ENCODE data around the gene GTF2B. TPM values are rescaled to one million over a fixed set of nuclear protein-coding genes. Genes with fewer than 3 reads are reported as not detected.
"Not testable (repeated sequence)": the region's sequence is repeated elsewhere in the genome, so short reads cannot be mapped to it uniquely, and the experiment has no call there.

Gene GTF2B
- total and polyA plus RNA-seq, 9 donors: 32.1 to 60.8 (median 40.6) TPM

DNA sequence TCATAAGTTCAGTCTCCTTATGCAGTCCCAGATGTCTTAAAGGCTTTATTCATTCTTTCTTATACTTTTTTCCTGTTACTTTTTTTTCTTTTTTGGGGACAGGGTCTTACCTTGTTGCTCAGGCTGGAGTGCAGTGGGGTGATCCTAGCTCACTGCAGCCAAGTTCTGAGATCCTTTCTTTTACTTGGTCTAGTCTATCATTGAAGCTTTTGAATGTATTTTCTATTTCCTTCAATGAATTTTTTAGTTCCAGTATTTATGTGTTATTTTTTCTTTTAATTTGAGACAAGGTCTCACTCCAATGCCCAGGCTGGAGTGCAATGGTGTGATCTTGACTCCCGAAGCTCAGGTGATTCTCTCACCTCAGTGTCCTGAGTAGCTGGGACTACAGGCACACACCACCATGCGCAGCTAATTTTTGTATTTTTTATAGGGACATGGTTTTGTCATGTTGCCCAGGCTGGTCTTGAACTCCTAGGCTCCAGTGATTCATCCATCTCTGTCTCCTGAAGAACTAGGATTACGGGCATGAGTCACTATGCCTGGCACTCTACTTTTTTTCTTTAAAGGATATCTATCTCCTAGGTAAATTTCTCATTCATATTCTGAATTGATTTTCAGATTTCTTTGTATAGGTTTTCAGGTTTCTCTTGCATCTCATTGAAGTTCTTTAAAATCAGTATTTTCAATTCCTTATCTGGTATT is 26.1 kb upstream of the GTF2B start:
- DNase-seq: no peak
- Histone ChIP-seq H3K27ac (ENCODE audit: low read length) (no peak overlapping the region), H3K9me3 (replicated peaks; ENCODE audit: control insufficient read depth, low read depth, low read length) (peaks cover 17% of the 10 kb centered on the region), H3K4me3 (ENCODE audit: low read length) (no peak overlapping the region), H3K4me1 (ENCODE audit: control insufficient read depth, insufficient read depth, low read length) (no peaks in the 10 kb centered on the region), H3K36me3 (ENCODE audit: control insufficient read depth, insufficient read depth, low read length) (peaks cover 15% of the 10 kb centered on the region), H3K27me3 (ENCODE audit: control insufficient read depth, insufficient read depth, low read length) (no peaks in the 10 kb centered on the region)
- WGBS (ENCODE audit: insufficient coverage): 100% methylated on average over 1 of the region's 3 CpGs

DNA sequence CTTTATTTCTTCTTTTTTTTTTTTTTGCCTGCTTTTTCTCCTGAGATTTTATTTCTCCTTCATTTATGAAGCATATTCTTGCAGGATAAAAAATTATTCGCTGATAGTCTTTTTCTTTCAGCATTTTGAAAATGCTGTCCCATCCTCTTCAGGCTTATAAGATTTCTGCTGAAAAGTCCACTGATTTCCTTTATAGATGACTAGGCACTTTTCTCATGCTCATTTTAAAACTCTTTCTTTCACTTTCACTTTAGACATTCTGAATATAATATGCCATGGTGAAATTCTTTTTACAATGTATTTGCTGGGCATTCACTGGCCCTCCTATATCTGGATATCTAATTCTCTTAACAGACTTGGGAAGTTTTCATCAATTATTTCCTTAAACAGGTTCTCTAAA is 25.5 kb upstream of the GTF2B start:
- H3K4me1 ChIP-seq (ENCODE audit: control insufficient read depth, insufficient read depth, low read length): no peaks in the 10 kb centered on the region
- H3K27ac ChIP-seq (ENCODE audit: low read length): no peak overlapping the region
- H3K9me3 ChIP-seq (replicated peaks; ENCODE audit: control insufficient read depth, low read depth, low read length): peaks cover 17% of the 10 kb centered on the region
- H3K36me3 ChIP-seq (ENCODE audit: control insufficient read depth, insufficient read depth, low read length): peaks cover 12% of the 10 kb centered on the region
- no peak overlapping the region for H3K4me3 ChIP-seq (ENCODE audit: low read length)
- no CpG with 5 or more reads among the region's 1 CpG for WGBS (ENCODE audit: insufficient coverage)
- no peak for DNase-seq
- no peaks in the 10 kb centered on the region for H3K27me3 ChIP-seq (ENCODE audit: control insufficient read depth, insufficient read depth, low read length)

GRCh38 chr1:88911800-88912199 is 20.4 kb upstream of the GTF2B start:
- H3K27ac ChIP-seq (ENCODE audit: low read length); H3K4me3 ChIP-seq (ENCODE audit: low read length); H3K4me1 ChIP-seq (ENCODE audit: control insufficient read depth, insufficient read depth, low read length); H3K27me3 ChIP-seq (ENCODE audit: control insufficient read depth, insufficient read depth, low read length); H3K36me3 ChIP-seq (ENCODE audit: control insufficient read depth, insufficient read depth, low read length); H3K9me3 ChIP-seq (replicated peaks; ENCODE audit: control insufficient read depth, low read depth, low read length); DNase-seq: not testable (repeated sequence)
- WGBS (ENCODE audit: insufficient coverage): 95% methylated on average over 7 of the region's 9 CpGs

GRCh38 chr1:88911161-88911560 is 19.8 kb upstream of the GTF2B start:
- WGBS (ENCODE audit: insufficient coverage): 80% methylated on average over 1 of the region's 9 CpGs
- Histone ChIP-seq H3K27me3 (ENCODE audit: control insufficient read depth, insufficient read depth, low read length) (no peaks in the 10 kb centered on the region), H3K4me1 (ENCODE audit: control insufficient read depth, insufficient read depth, low read length) (no peaks in the 10 kb centered on the region), H3K9me3 (replicated peaks; ENCODE audit: control insufficient read depth, low read depth, low read length) (peaks cover 2% of the 10 kb centered on the region), H3K36me3 (ENCODE audit: control insufficient read depth, insufficient read depth, low read length) (no peaks in the 10 kb centered on the region), H3K27ac (ENCODE audit: low read length) (no peak overlapping the region), H3K4me3 (ENCODE audit: low read length) (no peak overlapping the region)
- no peak for DNase-seq

DNA sequence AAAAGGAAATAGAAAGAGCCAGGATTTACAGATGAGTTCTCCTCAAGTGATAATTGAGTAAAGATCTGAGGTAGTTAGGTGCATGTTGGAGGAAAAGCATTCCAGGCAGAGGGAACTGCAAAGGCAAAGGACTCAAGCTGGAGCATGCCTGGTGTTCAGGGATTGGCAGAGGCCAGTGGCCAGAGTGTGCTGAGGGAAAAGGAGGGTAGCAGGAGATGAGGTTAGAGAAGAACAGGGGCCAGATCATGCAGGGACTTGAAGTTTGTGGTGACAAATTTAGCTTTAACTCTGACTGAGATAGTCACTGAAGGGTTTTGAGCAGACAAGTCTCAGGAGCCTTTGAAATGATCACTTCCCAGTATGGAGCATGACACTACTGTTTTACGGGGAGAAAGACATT is 19.0 kb upstream of the GTF2B start:
- Histone ChIP-seq H3K36me3 (ENCODE audit: control insufficient read depth, insufficient read depth, low read length) (no peaks in the 10 kb centered on the region), H3K27ac (ENCODE audit: low read length) (no peak overlapping the region)
- WGBS (ENCODE audit: insufficient coverage): no CpG with 5 or more reads among the region's 1 CpG

DNA sequence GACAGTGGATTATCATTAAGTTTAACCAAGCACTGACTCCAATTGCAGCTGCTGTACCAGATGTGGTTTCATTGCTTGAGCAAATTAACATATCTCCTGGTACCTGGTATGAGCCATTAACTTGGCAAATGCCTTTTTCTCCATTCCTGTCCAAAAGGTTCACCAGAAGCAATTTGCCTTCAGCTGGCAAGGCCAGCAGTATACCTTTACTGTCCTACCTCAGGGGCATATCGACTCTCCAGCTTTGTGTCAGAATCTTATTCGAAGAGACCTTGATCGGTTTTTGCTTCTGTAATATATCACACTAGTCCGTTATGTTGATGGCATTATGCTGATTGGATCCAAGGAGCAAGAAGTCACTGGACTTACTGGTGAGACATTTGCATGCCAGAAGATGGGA is 9.5 kb upstream of the GTF2B start:
- Histone ChIP-seq H3K27me3 (ENCODE audit: control insufficient read depth, insufficient read depth, low read length) (no peaks in the 10 kb centered on the region), H3K4me3 (ENCODE audit: low read length) (no peak overlapping the region), H3K9me3 (replicated peaks; ENCODE audit: control insufficient read depth, low read depth, low read length) (no peaks in the 10 kb centered on the region), H3K36me3 (ENCODE audit: control insufficient read depth, insufficient read depth, low read length) (no peaks in the 10 kb centered on the region), H3K27ac (ENCODE audit: low read length) (no peak overlapping the region), H3K4me1 (ENCODE audit: control insufficient read depth, insufficient read depth, low read length) (peaks cover 2% of the 10 kb centered on the region)
- DNase-seq: no peak
- WGBS (ENCODE audit: insufficient coverage): 100% methylated on average over 3 of the region's 4 CpGs

More for the DNA sequence above, 19.0 kb upstream of the GTF2B start:
- DNase-seq: no peak
- H3K4me3 ChIP-seq (ENCODE audit: low read length): no peak overlapping the region
- H3K9me3 ChIP-seq (replicated peaks; ENCODE audit: control insufficient read depth, low read depth, low read length): no peaks in the 10 kb centered on the region
- H3K4me1 ChIP-seq (ENCODE audit: control insufficient read depth, insufficient read depth, low read length): no peaks in the 10 kb centered on the region
- no peaks in the 10 kb centered on the region for H3K27me3 ChIP-seq (ENCODE audit: control insufficient read depth, insufficient read depth, low read length)

DNA sequence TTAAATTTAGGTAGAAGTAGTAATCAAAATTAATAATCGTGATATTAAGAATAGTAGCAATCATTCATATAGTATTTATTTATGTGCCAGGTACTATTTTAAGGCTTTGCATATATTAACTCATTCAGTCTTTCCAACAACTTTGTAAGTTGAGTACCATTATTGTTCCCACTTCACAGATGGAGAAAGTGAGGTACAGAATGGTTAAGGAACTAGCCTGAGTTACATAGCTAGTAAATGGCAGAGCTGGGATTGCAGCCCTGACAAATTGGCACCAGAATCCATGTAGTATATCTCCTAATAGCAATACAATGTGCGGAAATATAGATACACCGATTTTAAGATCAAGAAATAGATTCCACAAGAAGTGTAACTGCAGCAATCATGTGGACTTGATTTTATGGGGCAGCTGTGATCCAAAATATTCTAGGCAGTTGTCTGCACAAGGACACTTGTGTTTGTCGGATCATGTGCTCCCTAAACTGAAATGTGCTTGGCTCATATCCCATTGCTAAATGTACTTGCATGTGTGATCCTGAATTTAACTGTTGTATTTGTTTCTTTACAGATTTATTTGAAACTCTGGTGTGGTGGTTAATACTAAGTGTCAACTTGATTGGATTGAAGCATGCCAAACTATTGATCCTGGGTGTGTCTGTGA is 5.8 kb upstream of the GTF2B start:
- Histone ChIP-seq H3K4me1 (ENCODE audit: control insufficient read depth, insufficient read depth, low read length) (peaks cover 2% of the 10 kb centered on the region), H3K9me3 (replicated peaks; ENCODE audit: control insufficient read depth, low read depth, low read length) (no peaks in the 10 kb centered on the region), H3K27me3 (ENCODE audit: control insufficient read depth, insufficient read depth, low read length) (no peaks in the 10 kb centered on the region), H3K4me3 (ENCODE audit: low read length) (no peak overlapping the region), H3K36me3 (ENCODE audit: control insufficient read depth, insufficient read depth, low read length) (no peaks in the 10 kb centered on the region), H3K27ac (ENCODE audit: low read length) (peak overlapping the region; percentile 82)
- WGBS (ENCODE audit: insufficient coverage): 48% methylated on average over 2 of the region's 4 CpGs
- peak; percentile 65 for DNase-seq

DNA sequence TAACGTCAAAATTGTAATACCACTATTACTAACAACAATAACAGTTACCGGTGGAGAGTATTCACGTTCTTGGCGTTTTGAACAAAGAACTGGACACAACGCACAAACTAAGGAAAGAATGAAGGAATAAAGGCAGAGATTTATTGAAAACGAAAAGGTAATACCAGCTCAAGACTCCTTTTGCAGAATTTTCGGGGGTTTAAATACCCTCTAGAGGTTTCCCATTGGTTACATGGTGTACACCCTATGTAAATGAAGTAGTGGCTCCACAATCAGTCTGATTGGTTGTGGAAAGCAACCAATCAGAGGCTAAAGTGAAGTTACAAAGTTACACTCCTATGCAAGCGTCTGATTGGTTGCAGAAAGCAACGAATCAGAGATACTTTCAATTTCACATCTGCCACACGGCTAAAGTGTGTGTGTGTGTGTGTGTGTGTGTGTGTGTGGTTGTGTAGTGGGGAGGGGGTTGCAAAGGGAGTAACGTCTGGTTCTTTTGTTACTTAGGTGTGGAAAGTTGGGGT is 1.1 kb upstream of the GTF2B start:
- H3K9me3 ChIP-seq (replicated peaks; ENCODE audit: control insufficient read depth, low read depth, low read length): no peaks in the 10 kb centered on the region
- no peaks in the 10 kb centered on the region for H3K27me3 ChIP-seq (ENCODE audit: control insufficient read depth, insufficient read depth, low read length)
- no peak overlapping the region for H3K4me3 ChIP-seq (ENCODE audit: low read length)
- H3K36me3 ChIP-seq (ENCODE audit: control insufficient read depth, insufficient read depth, low read length): no peaks in the 10 kb centered on the region
- peak; percentile 66 for DNase-seq
- H3K27ac ChIP-seq (ENCODE audit: low read length): peak overlapping the region; percentile 88
- 81% methylated on average over 3 of the region's 11 CpGs for WGBS (ENCODE audit: insufficient coverage)
- peaks cover 5% of the 10 kb centered on the region for H3K4me1 ChIP-seq (ENCODE audit: control insufficient read depth, insufficient read depth, low read length)

- H3K27ac ChIP-seq (ENCODE audit: low read length): peak overlapping the region; percentile 88
- peak; percentile 55 for DNase-seq
- H3K4me3 ChIP-seq (ENCODE audit: low read length): peak overlapping the region; percentile 97
- H3K27me3 ChIP-seq (ENCODE audit: control insufficient read depth, insufficient read depth, low read length): no peaks in the 10 kb centered on the region
- WGBS (ENCODE audit: insufficient coverage): 52% methylated on average over 3 of the region's 10 CpGs
- H3K36me3 ChIP-seq (ENCODE audit: control insufficient read depth, insufficient read depth, low read length): peaks cover 2% of the 10 kb centered on the region
- peaks cover 5% of the 10 kb centered on the region for H3K4me1 ChIP-seq (ENCODE audit: control insufficient read depth, insufficient read depth, low read length)
- H3K9me3 ChIP-seq (replicated peaks; ENCODE audit: control insufficient read depth, low read depth, low read length): no peaks in the 10 kb centered on the region
Measured at GRCh38 chr1:88891951-88892340, 579 bp upstream of the GTF2B start.

DNA sequence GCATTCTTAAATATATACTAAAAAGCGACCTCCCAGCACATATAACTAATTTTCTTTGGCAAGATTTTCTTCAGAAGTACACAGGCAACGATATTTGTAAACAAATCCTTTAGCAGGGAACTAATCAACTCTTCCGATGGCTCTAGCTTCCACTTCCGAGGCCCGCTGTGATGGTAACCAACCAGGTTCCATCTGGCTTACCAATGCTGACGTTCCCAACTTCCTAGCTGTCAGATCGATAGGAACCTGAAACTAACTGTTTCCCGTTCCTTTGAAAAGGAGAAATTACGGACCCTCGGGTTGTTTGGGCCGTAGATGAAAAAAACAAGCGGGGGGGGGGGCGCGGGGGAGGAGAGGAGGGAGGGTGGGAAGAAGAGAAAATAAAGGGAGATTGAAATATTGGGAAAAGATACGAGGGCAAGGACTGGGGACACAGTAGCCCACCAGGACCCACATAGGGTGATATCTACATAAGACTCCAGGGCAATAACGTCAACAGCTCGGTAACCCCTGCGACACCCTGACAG is 513 bp downstream of the GTF2B start:
- WGBS (ENCODE audit: insufficient coverage): 0% methylated on average over 7 of the region's 18 CpGs
- peak overlapping the region; percentile 88 for H3K27ac ChIP-seq (ENCODE audit: low read length)
- DNase-seq: peak; percentile 62

More for the DNA sequence above, 513 bp downstream of the GTF2B start:
- H3K4me1 ChIP-seq (ENCODE audit: control insufficient read depth, insufficient read depth, low read length): peaks cover 5% of the 10 kb centered on the region
- peaks cover 4% of the 10 kb centered on the region for H3K36me3 ChIP-seq (ENCODE audit: control insufficient read depth, insufficient read depth, low read length)
- no peaks in the 10 kb centered on the region for H3K27me3 ChIP-seq (ENCODE audit: control insufficient read depth, insufficient read depth, low read length)
- peak overlapping the region; percentile 97 for H3K4me3 ChIP-seq (ENCODE audit: low read length)
- H3K9me3 ChIP-seq (replicated peaks; ENCODE audit: control insufficient read depth, low read depth, low read length): no peaks in the 10 kb centered on the region

Measured in muscle of leg (tissue), 11 donors.